GM21515 (cell line): ENCODE results near the gene STAMBP.
"Not testable (repeated sequence)": the region's sequence is repeated elsewhere in the genome, so short reads cannot be mapped to it uniquely, and the experiment has no call there.

Experiments
- ATAC-seq: cut with Tn5 transposase; IDR thresholded peaks from one replicate; pipeline ENCODE4 v1.9.1; 2021; ENCODE audit not compliant: unreplicated experiment

The STAMBP gene

DNA sequence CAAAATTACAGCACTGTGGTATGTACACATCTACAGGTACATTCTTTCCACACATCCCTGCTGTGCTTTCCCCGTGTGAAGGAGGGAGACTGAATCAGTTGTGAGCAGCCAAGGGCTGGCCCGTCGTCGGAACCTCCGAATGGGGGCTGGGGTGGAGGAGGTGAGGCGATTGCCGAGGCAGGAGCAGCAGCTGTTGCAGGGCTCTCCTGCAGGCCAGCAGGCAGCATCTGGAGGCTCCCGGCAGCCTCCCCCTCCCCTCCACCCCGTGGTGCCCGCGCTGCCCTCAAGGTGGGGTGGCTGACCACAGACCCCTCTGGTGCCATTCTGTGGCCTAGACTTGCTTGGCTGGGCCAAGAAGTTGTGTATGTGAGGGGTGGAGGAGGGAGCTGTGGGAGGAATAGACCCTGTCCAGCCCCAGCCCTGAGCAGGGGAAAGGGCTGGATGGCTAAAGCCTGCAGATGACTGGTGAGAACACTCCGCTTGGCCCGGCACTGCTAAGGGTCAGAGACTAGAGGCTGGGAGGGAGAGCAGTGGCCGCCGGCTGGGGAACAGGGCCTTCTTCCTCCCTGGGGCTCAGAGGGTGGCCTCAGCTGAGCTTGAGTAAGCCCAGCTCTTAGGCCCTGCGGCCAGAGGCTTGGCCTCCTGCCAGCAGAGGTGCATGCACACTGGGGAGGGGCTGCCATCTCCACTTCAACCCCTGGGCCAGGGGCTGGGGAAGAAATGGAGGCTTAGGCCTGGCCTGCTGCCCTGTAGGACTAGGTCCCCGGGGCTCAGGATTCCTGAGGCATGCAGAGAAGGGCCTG lies 7.6 kb downstream of the STAMBP start:
- ATAC-seq, result no peak

DNA sequence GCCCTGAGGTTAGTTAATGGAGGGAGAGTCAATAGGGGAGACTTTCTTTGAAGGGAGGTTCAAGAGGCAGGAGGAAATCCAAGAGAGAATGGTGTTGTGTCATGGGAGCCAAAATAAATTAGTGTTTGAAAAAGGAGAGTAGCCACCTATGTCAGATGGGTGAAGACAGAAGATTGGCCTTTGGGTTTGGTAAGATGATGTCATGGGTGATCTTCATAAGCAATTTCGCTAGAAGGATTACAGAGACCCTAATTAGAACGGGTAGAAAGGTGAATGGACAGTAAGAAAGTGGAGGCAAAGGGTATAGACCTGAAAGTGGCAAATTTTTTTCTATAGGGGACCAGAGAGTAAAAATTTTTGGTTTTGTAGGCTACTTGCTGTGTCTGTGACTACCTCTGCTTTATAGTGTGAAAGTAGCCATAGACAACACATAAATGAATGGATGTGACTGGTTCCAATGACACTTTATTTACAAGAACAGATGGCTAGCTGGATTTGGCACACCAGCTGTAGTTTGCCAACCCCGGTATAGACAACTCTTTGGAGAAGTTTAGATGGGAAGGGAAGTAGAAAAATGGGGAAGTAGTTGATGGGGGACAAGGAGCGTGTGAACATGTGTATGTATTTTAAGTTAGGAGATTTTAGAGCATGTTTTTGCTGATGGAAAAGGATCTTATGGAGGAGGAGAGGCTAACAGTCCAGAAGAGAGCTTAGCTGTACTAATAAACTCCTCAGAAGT lies 9.3 kb downstream of the STAMBP start:
- ATAC-seq, result no peak

DNA sequence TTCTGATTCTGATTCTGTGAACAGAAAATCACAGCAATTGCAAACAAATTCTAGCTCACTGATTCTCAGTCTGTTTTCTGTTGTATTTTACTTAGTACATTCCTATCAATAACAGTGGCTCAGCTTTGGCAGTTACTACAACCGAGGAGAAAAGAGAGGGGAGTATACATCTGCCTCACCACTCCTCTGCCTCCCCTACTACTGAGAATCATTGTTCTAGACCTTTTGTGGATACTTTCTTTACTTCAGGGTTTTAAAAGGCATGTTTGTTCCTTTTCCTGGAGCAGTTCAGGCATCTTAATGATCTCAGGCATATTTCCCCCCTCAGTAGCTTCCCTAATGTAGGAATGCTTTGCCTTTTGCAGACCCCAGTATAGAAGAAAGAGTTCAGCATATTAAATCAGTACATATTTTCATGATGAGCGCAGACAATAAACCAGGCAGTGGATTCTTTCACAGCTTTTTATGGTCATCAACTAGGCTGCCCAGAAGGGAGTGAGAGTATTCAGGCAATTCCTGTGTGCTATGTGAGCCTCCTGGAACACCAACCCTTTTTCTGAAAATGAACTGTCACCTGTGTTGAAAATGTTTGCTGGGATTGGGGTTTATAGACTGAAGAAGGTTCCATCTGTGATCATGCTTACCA lies 10.3 kb downstream of the STAMBP start:
- ATAC-seq, result no peak

DNA sequence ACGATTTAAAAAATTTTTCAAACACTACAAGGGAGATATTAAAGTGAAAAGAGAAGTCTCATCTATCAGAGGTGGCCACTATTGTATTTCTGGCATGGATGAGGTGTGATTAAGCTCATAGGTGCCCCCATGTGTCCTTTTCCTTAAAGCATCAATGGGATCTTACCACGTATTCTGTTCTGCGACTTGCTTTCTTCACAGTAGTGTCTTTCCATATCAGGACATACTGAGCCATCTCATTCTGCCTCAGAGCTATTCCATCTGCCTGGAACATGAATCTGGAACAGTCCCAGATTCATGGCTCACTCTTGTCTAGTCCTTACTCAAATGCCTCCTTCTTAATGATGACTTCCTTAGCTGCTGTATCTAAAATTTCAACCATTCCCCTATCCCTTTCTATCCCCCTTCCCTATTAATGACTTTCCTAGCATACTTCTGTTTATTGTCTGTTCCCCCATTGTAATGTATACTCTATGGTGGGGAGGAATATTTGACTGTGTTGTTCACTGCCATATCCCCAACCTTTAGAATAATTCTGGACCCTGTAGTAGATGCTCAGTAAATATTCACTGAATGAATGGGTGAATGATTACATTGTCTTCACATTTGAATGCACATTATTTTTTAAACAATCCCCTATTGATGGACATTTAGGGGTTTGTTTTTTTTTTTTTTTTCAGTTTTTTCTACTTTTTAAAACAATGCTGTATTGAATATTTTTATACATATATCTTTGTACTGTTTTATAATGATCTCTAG lies 11.1 kb downstream of the STAMBP start:
- ATAC-seq, result no peak

DNA sequence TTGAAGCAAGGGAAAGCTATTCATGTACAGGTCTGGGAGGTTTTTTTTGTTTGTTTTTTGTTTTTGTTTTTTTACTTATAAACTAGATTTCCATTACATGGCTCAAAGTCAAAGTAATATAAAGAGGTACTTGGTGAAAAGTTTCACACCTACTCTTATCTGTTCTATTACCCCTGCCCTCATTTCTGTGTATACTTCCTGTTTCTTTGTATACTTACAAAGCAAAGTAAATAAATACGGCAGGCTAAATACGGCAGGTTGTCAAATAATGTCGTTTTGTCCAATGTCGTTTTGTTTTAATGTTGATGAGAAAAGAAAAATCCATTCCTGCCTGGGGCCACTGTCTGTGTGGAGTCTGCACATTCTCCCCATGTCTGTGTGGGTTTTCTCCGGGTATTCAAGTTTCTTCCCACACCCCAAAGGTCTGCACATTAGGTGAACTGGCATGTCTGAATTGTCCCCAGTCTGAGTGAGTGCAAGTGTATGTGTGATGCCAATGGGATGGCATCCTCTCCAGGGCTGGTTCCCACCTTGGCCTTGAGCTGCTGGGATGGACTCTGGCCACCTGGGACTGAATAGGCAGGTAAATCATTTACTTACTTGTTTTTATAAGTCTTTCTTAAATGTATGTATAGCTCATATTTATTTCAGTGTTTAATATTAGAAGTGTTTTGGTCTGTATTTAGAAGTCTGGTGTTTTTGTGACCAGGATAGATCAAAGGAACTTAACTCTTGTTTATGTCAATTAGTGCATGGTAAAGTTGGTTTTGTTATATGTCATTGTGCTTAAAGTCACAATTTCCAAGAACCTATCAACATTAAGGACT lies 13.4 kb downstream of the STAMBP start:
- no peak for ATAC-seq

DNA sequence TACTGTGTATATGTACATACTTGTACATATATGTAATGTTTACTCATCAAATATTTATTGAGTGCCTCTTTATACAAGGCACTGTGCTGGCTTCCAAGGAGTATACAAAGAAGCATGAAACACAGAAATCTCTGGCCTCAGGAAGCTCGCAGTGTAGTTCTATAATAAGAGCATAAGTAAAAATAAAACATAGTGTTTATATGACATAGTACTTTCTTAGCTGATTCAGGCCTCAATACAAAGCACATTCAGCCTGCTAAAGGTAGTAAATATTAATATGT lies 13.9 kb downstream of the STAMBP start:
- ATAC-seq, result no peak

DNA sequence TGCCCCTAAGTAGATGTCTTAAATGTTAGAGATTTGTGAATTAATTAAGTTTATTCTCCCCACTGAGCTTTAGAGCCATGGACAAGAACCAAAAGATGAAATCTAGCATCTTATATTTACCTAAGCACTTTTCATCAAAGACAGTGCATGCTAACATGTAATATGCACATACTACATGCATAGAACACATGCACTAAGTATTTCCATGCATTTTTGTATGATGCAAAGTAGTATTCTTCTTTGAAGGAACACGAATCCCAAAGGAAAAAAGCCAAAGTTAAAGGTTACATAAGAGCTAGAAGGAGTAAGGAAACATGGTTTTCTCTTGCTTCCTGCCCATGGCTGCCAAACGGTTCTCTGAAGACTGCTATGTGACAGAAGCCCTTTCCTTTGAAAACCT lies 15.3 kb downstream of the STAMBP start:
- no peak for ATAC-seq

DNA sequence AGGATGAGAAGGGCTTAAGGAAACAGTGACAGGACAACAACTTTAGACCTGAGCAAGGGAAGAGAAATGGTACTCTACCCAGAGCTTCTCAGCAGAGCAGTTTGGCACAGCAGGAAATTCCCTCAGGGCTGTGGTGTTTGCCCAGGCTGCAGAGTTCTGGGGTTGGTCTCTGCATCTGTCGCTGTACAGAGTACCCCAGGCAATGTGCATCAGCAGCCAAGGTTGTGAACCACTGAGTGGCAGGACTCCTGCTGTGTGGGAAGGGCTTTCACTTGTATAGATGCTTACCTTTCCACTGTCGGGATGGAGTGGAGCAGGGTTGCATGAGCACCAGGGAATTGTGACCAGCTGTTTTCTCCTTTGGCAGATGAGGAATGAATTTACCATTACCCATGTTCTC lies 21.2 kb downstream of the STAMBP start:
- no peak for ATAC-seq

DNA sequence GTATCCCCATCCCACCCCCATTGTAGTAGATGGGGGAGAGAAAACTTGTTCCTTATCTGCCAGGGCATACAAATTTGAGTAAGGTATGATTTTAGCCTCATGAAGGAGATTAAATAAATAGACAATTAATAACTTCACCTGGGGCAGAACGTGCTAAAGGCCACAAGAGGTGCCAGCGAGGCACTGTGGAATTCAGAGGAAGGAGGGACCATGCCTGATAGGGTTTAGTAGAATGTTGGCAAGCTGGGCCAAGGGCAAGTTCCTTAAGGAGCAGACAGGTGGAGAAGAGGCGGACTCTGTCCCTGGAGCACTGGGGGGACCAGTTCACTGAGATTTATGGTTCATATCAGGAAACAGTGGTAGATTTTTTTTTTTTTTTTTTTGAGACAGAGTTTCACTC lies 22.5 kb downstream of the STAMBP start:
- no peak for ATAC-seq

DNA sequence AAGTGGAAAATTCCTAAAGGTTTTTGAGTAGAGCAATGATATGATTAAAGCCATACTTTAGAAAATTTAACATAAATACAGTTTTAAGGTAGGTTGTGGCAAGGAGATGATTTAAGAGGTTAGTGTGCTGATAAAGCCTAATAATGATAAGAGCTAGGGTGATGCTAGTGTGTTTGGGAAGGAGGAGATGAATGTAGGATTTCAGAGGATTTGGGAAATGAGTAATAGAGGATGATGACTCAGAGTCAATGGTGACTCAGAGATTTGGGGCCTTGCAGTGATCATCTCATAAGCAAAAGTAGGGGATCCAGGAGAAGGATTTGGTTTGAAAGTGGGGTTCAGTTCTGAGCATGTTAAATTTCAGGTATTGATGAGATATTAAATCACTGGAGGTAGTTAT lies 23.3 kb downstream of the STAMBP start:
- ATAC-seq, result no peak

DNA sequence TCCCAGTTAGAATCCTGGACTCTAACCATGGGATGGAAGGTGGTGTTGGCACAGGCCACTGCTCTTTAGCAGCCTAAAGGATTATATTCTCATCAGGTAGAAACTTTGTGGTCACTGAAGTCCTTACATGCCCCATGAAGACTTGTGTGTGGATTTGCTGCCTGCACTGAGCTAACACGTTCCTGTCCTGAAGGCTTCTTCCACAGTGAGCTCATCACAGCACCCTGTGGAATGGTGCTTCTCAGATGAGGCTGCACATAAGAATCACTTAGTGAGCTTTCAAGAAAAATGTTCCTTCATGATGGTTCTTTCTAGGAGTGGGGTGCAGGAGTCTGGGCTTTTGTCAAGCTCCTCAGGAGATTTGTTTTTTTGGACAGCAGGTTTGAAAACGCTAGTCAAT lies 26.8 kb downstream of the STAMBP start:
- ATAC-seq, result no peak

DNA sequence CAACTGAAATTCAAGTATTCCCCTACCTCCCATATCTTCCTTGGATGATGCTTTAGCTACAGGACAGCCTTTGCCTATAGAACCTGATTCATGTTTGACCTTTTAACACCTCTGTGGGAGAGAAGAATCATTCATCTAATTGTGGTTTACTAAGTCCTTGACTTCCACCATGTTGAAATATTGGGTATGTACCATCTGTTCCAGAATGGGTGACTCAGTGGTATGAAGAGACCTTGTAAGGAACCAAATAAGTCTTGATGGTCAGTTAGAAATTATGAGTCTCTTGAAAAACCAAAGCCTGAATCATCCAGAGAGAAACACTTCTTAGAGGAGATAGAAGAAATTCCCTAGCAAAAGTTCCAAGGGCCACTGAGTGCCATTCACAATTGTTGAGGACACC lies 27.5 kb downstream of the STAMBP start:
- no peak for ATAC-seq

DNA sequence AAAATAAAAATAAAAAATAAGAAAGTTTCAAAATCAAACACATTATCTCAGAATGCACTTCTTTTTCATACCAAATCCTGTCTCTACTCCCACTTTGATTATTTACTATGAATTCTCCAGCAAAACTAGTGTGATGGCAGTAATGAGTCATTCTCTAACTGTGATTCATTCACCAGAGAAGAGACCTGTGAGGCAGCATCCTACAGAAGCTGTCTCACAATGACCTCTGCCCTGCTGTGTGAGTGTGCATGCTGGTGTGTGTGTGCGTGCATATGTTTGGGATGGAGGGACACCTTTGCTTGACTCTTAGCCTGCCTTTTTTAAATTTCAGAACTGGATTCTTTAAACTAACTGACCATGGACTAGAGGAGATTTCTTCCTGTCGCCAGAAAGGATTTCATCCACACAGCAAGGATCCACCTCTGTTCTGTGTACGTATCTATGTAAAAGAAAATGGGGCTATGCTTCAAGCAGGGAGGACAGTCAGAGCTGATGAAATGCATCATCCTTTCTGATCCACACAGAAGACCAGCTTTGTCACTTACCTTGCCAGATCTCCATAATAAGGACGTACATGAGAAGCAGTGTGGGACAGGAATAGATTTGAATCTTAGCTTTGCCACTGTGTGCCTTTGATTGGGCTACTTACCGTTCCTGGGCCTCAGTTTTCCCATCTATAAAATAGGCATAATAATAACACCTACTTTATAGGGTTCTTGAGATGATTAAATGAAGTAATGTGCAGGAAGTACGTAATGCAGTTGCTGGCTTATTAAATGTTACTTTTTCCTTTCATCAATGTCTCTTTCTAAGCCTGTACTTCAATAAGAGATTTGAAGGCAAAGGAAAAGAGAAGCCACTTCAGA lies 31.2 kb downstream of the STAMBP start:
- no peak for ATAC-seq

DNA sequence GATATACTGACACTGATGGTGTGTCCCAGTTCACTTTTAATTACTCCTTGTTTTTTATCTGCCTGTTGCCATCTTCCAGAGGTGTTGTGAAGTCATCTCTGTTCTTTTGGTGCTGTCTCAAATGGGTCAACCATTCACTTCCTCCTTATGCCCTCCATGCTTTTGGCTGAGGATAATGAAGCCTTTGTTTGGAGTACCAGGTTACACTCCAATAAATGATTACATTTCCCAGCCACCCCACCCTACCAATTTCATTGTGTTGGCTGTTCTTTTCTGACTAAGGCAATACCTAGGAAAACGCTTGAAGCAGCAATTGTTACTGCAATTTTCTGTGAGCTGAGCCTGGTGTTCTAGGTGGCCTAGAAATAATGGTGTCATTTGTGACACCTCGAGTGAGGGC lies 34.2 kb downstream of the STAMBP start:
- ATAC-seq, result no peak

DNA sequence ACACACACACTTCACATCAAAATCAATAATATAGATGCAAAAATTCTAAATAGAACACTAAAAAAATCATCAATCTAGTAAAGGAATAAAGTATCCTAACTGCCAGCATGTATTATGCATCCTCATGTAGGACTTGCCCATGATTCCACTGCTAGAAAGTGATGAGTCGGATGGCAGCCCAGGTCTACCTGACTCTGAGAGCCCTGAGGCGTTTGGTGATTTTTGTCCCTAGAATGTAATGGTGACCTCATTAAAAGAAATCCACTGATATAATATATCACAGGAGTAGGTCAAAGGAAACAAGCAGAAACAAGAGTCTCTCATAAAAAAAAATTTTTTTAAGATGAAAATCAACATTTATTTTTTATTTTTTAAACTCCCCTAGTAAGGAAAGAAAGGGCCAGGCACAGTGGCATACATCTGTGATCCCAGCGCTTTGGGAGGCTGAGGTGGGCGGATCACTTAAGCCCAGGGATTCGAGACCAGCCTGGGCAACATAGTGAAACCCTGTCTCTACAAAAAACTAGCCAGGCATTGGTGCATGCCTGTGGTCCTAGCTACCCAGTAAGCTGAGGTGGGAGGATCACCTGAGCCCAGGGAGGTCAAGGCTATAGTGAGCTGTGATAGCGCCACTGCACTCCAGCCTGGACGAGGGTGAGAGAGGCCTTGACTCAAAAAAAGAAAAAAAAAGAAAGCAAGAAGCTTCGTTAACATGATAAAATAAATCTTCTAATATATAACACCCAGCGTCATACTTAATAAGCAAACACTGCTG lies 39.6 kb downstream of the STAMBP start:
- no peak for ATAC-seq

DNA sequence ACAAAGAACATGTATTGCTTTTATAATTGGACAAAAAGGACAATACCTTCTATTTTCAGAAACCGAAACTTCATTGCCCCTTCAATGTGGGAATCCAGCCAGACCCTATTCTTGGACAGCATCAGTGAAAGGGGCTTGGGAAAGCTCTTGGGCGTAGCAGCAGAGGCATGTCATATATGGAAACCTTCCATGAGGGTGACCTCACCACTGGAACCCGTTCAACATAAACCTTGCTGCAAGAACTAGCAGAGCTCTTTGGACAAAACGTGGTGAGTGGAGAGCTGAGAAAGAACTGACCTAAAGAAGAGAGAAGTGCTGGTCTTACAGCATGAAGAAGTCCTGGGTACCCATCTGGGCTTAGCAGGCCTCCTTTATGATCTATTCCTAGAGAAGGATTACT lies 41.3 kb downstream of the STAMBP start:
- ATAC-seq, result no peak

DNA sequence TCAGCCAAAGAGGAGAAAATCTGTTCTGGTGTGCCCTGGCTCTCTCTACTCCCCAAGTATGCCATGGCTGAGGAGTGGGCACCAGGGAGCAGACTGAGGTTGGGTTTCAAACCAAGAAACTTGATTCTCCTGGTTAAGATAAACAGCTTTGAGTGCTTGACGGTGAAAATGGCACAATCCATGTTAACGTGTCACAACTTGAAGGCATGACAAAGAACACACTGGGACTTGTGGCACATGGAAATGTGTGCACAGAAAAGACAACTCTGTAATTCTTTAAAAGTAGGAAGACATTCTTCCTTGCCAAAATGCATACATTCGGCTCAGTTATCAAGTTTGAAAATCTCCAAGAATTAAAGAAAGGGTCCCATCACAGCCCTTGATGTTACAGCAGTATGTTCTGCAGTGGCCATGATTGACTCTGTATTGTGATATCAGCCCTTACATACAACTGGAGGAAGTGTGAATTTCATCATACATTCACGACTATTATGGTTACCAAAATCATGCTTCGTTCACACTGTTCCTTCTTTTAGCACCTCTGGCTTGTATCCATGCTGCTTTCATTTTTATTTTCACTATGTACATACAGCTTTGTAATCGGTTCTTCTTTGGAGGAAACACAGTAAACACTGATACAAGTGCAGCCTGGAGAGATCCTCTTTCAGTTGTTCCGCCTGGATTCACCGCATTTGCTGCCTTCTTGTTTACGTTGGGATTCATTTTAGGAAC lies 48.5 kb downstream of the STAMBP start:
- no peak for ATAC-seq

DNA sequence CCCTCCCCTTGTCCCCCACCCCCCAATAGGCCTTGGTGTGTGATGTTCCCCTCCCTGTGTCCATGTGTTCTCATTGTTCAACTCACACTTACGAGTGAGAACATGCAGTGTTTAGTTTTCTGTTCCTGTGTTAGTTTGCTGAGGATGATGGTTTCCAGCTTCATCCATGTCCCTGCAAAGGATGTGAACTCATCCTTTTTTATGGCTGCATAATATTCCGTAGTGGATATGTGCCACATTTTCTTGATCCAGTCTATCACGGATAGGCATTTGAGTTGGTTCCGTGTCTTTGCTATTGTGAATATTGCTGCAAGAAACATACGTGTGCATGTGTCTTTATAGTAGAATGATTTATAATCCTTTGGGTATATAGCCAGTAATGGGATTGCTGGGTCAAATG lies 49.2 kb downstream of the STAMBP start:
- ATAC-seq, result not testable (repeated sequence)
